Measurements from ENCODE around the gene LRRC28.
A peak's percentile ranks its signal among the peaks of the same experiment; 100 is the strongest.
"Not testable (repeated sequence)": the region's sequence is repeated elsewhere in the genome, so short reads cannot be mapped to it uniquely, and the experiment has no call there.

The LRRC28 gene

GRCh38 chr15:99250857-99251841 lies at the start of gene LRRC28:
Gene LRRC28, plus strand, starts transcription at chr15:99251481. Its CDS starts 4,477 bp downstream, at chr15:99255958.
- peak; percentile 98 for DNase-seq (ENCODE audit: low read depth)

GRCh38 chr15:99202176-99202552 lies 49.1 kb upstream of the LRRC28 start:
- no peak for DNase-seq (ENCODE audit: low read depth)

GRCh38 chr15:99207672-99208071 lies 43.6 kb upstream of the LRRC28 start:
- DNase-seq (ENCODE audit: low read depth) = no peak

DNA sequence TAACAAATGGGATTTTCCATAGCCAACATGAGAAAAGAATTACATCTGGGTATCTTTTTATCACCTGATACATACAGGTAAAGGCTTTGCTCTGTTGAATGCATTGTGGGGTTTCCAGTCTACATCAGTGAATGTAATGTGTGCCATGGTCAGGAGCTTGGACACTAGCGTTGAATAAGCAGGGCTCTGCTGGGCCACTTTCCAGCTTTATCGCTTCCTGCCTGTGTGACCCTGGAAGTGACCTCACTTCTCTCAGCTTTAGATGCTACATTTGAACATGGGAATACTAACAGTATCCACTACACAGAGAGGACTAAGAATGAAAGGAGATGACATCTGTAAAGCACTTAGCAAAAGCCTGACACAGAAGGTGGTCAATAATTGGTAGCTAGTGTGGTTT lies 42.0 kb upstream of the LRRC28 start:
- no peak for DNase-seq (ENCODE audit: low read depth)

DNA sequence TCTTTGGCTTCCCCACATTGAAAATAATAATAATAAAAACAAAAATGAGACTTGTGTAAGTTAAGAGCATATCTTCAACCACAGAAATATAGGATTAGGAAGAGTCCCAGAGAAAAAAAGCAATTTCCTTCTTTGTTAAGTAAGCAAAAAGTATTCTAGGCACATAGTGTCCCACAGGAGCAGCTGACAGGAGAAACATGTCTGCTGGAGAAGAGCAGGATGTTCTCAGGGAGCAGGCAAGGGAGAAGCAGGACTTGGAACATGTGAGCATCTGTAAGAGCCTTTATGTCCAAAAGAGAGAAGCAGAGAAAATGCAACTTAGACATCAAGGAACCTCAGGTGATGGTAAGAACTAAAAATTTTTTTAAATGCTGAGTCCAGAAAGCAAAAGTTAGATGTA lies 40.9 kb upstream of the LRRC28 start:
- DNase-seq (ENCODE audit: low read depth) = no peak

DNA sequence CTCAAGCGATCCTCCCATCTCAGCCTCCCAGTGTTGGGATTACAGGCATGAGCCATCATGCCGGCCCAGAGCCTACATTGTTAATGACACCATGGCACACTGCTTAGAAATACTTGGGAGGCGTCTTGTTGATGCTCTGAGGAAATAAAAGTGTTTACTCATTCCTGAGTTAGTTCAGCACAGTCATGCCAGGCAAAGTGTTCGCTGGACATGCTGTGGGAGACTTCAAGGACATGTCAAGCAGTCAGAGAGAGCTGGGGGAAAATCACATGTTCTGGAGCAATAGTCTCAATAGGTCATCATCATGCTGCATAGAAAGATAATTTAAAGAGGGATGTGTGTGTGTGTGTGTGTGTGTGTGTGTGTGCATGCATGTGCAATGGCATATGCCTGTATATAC lies 39.4 kb upstream of the LRRC28 start:
- DNase-seq (ENCODE audit: low read depth) = no peak

DNA sequence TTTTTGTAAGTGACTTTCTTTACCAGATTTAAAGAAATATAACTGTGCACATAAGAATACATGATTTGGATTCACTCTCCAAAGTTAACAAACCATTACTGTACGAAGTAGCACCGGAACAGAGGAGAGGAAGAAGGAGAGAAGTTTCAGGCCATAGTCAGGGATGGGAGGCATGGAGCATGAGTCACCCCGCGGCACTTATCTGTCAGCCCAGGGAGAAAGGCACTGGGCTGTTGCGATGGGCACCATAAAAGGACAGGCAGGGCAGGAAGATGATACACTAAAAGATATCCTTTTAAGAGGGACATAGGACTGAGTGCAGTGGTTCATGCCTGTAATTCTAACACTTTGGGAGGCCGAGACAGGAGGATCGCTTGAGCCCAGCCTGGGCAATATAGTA lies 38.9 kb upstream of the LRRC28 start:
- no peak for DNase-seq (ENCODE audit: low read depth)

GRCh38 chr15:99213187-99213811 lies 38.0 kb upstream of the LRRC28 start:
- peak; percentile 14 for DNase-seq (ENCODE audit: low read depth)

DNA sequence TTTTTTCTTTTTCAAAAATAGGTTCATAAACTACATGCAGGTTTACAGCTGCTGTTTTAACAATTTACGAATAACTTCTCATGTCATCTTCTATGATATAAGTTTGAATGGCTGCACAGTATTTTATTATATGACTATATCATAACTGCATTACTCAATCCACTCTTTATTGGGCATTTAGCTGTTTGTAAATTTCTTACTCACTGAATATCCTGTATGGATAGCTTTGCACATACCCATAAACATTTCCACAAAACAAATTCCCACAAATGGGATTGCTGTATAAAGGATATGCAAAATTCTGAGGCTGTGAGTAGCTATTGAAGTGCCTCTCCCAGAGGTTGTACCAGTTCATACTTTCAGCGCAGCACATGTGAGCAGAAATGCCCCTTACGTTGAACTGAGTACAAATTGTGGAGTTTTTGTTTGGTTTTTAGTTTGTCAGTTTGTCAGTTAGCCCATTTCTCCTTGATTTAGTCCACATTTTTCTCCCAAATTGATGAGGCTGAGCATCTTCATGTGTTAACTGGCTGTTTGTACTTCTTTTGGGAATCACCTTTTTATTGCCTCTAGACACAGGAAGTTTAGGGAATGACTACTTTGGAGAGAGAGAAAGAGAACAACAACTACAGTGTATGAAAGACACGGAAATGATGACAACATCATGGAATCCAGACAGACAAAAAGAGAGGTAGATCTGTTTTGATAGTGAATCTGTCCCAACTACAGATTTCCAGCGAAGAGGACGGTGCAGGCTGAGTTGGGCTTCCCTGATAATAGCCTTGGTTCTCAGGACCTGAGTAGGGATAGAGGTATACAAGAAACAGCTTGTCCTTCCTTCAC lies 26.7 kb upstream of the LRRC28 start:
- DNase-seq (ENCODE audit: low read depth) = no peak

DNA sequence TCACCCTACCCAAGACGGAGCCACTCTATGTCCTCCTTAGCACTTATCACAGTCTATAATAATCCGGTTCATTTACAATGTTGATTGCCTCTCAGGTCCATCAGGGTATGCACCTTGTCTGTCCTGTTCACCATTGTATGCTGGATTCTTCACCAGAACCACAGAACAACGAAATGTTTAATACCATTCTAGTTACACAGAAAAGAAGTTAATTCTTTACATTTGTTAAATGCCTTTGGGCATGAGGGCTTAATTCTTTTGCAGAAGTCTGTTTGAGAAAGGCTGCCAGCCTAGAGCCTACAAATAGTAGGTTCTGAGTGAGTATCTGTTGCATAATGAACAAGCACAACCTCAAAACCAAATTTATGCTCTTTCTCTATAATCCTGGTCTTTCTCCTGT lies 24.5 kb upstream of the LRRC28 start:
- DNase-seq (ENCODE audit: low read depth) = no peak

DNA sequence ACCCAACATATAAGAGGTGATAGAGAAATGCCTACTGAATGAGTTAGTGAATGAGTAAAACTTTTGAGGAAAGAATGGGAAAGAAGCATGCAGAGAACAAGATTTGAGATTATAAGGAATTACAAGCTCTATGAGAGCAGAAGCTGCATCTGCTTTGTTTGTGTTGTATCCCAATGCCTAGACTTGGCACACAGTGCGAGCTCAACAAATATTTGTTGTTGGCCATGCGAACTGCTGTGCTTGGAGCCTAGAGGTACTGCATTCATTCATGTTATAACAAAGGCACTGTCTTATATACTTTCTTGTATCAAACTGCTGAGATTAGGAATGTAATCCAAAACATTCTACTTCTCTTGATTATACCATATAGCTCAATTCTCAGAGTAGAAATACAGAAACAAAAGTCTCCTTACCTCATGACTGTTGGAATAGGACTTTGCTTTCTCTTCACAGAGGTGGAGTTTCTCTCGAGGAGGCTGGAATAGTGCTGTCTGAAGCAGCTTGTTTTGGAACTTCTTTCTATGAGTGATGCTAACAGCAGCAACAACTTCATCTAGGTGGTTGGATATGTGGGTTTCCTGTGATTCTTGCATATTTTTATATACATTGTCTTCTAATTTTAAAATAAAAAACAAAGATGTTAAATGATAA lies 23.0 kb upstream of the LRRC28 start:
- no peak for DNase-seq (ENCODE audit: low read depth)

- no peak for DNase-seq (ENCODE audit: low read depth)
Measured at GRCh38 chr15:99230867-99231266, 20.4 kb upstream of the LRRC28 start.

DNA sequence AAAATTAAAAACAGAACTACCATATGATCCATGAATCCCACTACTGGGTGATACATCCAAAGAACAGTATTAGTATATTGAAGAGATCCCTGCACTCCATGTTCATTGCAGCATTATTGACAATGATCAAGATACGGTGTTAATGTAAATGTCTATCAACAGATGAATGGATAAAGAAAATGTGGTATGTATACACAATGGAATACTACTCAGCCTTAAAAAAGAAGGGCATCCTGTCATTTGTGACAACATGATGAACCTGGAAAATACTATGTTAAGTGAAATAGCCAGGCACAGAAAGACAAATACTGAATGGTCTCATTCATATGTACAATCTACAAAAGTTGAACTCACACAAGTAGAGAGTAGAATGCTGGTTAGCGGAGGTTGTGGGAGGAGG lies 18.5 kb upstream of the LRRC28 start:
- no peak for DNase-seq (ENCODE audit: low read depth)

DNA sequence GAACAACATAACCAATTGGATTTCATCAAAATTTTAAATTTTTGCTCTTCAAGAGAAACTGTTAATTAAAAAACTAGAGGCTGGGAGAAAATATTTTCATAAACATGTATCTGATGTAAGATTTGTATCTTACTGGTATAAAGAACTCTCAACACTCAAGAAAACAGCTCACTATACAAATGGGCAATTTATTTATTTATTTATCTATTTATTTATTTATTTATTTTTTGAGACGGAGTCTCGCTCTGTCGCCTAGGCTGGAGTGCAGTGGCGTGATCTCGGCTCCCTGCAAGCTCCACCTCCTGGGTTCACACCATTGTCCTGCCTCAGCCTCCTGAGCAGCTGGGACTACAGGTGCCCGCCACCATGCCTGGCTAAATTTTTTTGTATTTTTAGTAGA lies 17.1 kb upstream of the LRRC28 start:
- DNase-seq (ENCODE audit: low read depth) = not testable (repeated sequence)

DNA sequence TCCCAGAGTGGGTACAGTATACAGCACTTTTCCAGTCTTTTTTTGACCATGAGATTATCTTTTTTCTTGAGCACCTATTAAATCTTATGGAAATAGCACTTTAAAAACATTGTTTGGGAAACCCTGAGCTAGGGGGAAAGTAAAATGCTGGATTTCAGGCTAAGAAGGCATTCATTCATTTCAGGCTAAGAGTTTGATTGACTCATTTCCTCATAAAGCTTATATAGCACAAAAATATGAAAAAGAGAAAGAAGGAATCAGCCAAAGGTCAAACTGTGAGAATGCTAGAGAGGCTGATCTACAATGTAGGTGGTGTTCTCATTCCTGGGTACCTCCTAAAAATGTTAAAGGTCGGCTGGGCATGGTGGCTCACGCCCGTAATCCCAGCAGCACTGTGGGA lies 12.4 kb upstream of the LRRC28 start:
- no peak for DNase-seq (ENCODE audit: low read depth)

DNA sequence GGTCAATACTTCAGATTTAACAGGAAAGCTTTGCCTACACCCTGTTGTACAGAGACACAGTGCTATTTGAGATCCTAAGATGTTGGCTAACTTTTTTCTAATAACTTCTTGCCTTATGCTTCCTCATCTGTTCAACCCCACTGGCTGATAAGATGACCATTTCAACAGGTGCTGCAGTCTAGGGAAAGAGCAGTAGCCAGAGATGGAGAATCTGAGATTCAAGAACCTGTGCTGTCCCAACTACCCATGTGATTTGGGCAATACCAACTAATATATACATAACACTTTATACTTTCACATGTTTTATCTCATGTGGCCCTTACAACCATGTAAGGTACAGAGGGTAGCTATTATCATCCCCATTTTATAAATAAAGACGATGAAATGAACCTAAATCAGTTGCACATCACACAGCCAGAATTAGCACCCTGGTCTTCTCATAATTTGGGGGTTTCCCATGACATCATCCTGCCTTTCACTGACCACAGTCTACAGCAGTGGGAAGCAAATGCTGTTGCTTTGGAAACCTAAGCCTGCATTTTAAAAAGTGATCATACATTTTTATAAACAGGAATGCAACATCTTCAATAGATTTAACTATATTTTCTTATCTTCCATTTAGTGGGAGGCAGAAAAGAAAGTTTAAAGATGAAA lies 11.6 kb upstream of the LRRC28 start:
- DNase-seq (ENCODE audit: low read depth) = no peak

- no peak for DNase-seq (ENCODE audit: low read depth)
Measured at GRCh38 chr15:99241752-99242151, 9.5 kb upstream of the LRRC28 start.

GRCh38 chr15:99244306-99244705 lies 7.0 kb upstream of the LRRC28 start:
- DNase-seq (ENCODE audit: low read depth) = no peak

- no peak for DNase-seq (ENCODE audit: low read depth)
Measured at GRCh38 chr15:99247062-99247461, 4.2 kb upstream of the LRRC28 start.

DNA sequence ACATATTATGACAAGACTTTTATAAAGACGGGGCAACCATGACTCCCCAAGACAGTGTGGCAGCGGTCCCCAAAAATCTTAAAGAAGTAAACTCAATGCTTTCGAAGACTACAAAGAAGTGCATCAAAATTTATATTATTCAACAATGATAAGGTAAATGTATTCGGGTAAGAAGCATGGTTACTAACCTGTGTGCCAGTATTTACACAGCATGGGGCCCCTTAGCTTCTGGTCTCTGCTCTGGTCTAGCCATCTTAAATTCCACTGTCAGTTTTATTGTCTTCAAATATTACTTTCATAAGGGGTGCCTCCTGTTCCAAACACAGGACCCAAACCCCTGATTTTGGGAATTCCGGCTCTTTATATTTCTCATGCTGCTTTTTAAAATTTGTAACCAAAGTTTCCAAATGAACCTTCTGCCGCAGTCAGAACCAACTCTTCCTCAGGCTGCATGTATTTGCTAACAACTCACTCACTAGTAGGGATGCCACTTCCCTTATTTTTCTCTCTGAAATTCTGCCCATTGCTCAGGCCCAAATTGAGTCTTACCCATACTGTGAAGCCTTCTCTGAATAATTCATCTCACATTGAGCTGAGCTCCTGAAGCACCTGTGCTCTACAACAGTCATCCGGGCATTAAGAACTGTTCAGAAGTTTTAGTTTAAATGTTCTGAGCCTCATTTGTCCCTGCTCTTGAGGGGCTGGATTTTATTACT lies 3.1 kb upstream of the LRRC28 start:
- DNase-seq (ENCODE audit: low read depth) = no peak

Data from fibroblast of the conjunctiva (primary cell).